Stimulated activated naive CD8-positive, alpha-beta T cell treated with anti-CD3 and anti-CD28 coated beads, Interleukin-15, Interleukin-2, amounts not matched to agents 100 U/mL and 50 U/mL, for 24 hours (primary cell): ENCODE data around the gene ZNF665.
"Not testable (repeated sequence)": the region's sequence is repeated elsewhere in the genome, so short reads cannot be mapped to it uniquely, and the experiment has no call there.

ENCODE experiments used
- ATAC-seq: fragments of 150-1000 bp; cut with Tn5 transposase; one replicate; pipeline ENCODE4 v1.10.0; 2021
- DNase-seq: peaks from one replicate; pipeline ENCODE4 v3.0.0; 2021

ZNF665 gene

DNA sequence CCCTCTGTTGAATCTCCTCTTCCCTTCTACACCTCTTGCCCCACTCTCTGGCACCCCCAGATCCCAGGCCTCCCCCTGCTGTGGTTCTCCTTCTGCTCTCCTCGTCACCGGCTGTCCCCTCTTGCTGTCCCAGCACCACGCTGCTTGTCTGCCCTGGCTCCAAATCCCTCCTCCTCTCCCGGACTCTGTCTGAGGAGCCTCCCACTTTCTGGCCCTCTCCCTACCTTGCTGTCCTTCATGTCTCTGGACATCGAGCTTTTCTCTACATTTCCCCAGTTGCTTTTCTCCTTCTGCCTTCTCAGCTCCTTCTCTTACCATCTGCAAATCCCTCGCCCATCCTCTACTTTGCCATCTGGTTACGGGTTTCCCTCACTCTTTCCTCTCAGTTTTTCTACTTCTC lies 35.5 kb downstream of the ZNF665 start:
- no peak for ATAC-seq

DNA sequence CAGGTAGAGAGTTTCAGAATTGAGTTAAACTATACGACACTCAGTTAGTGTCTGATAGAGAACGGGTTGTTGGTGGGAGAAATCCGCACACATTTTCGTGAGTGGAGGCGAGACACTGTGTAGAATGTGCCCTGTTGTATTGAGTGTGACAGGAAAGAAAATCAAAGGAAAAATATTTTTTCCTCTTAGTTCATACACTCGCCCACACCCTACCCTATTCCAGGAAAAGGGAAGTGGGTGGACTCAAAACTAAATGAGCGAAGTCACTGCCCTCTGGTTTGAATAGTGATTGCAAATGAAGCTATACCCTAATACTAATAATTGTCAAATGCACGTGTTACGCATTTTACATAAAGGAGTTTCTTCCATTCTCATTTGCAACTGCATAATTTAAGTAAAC lies 36.3 kb downstream of the ZNF665 start:
- DNase-seq (no peak), ATAC-seq (no peak)

More for the DNA sequence above, 35.5 kb downstream of the ZNF665 start:
- DNase-seq = no peak

DNA sequence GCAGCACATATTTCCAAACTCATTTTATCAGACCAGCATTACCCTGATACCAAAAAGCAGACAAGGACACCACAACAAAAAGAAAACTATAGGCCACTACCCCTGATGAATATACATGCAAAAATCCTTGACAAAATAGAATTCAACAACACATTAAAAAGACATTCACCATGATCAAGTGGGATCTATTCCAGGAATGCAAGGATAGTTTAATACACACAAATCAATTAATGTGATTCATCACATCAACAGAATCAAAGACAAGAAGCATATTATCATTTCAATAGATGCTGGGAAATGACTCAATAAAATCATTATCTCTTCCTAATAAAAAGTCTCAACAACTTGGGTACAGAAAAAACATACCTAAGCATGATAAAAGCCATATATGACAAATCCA lies 45.5 kb downstream of the ZNF665 start:
- ATAC-seq = no peak
- no peak for DNase-seq

DNA sequence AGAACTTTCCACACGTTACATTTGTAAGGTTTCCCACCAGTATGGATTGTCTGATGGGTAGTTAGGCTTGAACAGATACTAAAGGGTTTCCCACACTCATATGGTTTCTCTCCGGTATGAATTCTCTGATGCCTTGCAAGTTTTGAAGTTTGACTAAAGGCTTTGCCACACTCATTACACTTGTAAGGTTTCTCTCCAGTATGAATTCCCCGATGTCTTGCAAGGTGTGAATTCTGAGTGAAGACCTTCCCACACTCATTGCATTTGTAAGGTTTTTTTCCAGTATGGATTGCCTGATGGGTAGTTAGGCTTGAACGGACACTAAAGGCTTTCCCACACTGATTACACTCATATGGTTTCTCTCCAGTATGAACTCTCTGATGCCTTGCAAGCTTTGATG lies 52.8 kb downstream of the ZNF665 start:
- no peak for DNase-seq
- ATAC-seq = no peak

DNA sequence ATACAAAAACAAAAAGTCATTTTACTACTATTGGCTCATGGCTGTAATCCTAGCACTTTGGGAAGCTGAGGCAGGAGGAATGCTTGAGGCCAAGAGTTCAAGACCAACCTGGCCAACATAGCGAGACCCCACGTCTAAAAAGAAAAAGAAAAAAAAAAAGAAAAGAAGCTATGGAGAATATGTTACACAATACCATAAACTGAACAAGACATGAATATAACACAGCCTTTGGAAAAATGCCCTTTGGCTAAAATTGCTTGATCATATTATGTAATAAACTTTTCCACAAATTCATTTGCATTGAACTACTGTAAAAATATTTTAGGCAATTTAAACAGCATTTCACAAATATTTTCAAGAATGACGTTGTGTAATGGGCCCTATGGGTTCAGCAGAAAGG lies 56.7 kb downstream of the ZNF665 start:
- ATAC-seq (no peak), DNase-seq (no peak)

DNA sequence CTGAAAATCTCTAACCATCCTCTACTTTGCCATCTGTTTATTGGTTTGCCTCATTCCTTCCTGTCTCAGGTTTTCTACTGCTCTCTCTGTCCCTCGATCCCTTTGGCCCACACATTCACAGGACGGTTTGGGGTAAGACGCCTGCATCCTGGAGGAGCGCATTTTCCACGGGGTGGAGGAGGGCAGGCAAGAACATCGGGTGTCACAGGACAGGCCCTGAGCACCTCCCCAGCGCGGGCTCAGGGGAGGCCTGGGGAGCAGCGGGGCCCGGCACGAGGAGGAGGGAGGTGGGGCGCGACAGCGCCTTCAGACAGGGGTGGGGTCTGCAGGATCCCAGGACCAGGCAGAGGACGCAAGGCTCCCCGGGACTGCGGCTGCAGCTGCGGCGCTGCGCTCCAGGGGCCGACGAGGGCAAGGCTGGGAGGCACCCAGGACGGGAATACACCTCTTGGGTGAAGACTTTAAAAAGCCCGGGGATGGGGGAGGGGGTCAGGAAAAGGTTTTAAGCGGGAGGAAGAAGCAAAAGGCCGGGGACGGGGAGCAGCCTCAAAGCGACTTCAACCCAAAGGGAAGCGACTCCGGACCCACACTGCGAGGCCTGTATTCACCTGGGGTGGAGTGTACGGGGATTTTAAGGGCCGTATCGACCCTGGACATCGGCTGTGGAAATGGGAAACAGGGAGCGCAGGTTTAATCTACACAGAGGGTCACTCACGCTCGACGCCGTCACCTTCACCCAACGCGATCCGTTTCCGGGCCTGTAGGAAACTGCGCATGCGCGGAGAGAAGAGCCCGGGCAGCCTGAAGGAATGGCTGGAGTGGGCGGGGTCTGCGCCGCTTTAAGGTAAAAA lies 60.8 kb downstream of the ZNF665 start, which contains the start of gene ZNF415:
Gene ZNF415 (minus strand): TSS at position 770 of the 851 bp plus-strand sequence. CDS start 10,234 bp downstream, outside the sequence.
- peak; percentile 59 for DNase-seq
- peak; percentile 52 for ATAC-seq

DNA sequence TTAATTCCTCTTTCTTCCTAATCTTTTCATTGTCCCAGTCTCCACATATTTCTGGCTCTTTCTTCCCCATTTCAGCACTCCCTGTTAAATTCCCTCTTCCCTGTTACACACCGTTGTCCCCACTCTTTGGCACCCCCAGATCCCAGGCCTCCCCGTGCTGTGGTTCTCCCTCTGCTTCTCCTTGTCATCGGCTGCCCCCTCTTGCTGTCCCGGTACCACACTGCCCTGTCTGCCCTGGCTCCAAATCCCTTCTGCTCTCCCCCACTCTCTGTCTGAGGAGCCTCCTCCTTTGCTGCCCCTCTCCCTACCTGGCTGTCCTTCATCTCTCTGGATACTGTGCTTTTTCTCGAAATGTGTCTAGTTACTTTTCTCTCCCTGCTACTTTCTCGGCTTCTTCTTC lies 61.4 kb downstream of the ZNF665 start:
- DNase-seq = no peak

DNA sequence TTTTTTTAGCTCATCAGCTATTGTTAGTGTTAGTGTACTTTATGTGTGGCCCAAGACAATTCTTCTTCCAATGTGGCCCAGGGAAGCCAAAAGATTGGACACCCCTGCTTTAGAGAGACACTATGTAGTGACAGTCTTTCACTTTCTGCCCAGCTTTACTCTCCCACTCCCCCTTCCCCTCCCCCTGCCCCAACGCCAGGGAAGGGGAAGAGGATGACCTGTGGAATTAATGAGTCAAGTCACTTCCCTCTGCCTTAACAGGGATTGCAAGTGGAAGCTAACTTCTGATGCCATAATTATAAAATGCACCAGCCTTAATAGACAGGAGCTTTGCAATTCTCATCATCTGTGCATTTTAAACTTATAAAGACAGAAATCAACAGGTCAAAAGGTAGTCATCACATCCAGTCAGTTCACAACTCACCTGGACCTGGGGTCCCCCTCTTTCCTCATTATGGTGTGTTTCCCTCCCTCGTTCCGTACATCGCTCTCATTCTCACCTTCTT lies 62.0 kb downstream of the ZNF665 start:
- no peak for ATAC-seq
- no peak for DNase-seq

More for the DNA sequence above, 61.4 kb downstream of the ZNF665 start:
- no peak for ATAC-seq

DNA sequence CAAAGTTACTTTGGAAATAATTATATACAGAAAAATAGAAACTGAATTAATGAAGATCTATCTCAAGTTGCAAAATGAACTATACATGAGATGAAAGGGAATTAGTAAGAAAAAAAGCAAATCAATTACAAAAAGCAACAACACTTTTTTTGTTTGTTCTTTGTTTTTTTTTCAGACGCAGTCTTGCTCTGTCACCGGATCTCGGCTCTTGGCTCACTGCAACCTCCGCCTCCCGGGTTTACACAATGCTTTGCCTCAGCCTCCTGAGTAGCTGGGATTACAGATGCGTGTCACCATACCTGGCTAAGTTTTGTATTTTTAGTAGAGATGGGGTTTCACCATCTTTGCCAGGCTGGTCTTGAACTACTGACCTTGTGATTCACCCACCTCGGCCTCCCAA lies 62.7 kb downstream of the ZNF665 start:
- ATAC-seq = no peak
- DNase-seq = no peak

DNA sequence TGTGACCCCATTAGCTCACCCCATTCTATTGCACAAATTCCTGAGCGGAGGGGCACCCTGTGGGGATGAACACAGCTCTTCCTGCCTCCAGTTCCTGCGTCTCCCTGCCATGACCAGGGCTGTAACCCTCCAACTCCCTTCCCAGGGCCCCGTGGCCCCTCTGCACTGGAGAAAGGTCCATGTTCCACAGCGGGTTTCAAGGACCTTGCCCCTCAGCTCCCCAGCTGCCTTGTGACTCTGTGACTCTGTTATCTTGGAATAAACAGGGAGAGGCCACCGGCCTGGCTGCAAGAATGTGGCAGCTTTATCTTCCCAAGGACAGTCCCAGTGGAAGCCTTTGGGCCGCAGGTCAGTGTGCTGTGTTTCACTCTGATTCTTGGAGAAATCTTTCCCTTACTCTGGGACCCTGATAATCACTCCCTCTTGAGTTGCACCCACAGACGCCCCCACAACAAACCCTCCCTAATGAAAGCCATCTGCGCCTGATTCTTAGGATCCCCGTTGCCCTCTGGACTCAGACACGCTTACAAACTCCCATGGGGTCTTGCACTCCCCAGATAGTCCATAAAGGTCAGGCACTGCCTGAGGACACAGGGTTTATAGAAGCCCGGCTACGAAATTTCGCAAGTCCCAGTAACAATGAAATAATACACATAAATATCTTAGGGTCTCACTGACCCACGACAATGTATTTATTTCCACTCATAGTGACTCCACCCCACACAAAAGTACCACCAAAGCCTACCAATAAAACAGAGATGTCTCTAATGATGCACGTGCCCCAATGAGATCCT lies 66.2 kb downstream of the ZNF665 start:
- not testable (repeated sequence) for DNase-seq, ATAC-seq

DNA sequence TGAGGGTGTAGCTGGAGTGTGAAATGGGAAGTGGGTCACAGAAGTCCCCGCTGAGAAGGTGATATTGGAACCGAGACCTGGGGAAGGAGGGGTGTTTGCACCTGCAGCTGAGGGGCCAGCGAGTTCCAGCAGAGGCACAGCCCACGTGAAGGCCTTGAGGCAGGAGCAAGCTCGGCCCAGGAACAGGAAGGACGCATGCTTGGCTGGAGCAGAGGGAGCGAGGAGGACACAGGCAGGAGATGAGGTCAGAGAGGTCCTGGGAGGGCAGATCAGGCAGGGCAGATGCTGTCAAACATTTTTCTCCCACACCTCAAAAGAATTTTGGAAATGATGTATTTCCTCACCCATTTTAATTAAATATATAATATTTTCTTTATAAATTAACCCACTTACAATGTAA lies 69.8 kb downstream of the ZNF665 start:
- DNase-seq = no peak
- ATAC-seq = no peak
